Esophagus (tissue), 2 donors: ENCODE results near the gene ZBTB20. TPM values are rescaled to one million over a fixed set of nuclear protein-coding genes. Genes with fewer than 3 reads are reported as not detected.

Source experiments
- H3K27ac ChIP-seq, 2 donors: one replicate each; pipeline ENCODE4 v1.5.1; 2013; ENCODE audit warnings: low read depth in 2 of 2, mild to moderate bottlenecking in 2 of 2, inconsistent platforms in 1 of 2, low read length in 1 of 2, moderate library complexity in 1 of 2
- H3K27me3 ChIP-seq, 2 donors: one replicate each; pipeline ENCODE4 v1.6.1; 2013; ENCODE audit warnings: low read length in 2 of 2, control low read depth in 1 of 2, mild to moderate bottlenecking in 1 of 2; ENCODE audit not compliant: insufficient read depth in 2 of 2, control insufficient read depth in 1 of 2
- H3K36me3 ChIP-seq, 2 donors: one replicate each; pipeline ENCODE4 v1.6.1; 2013; ENCODE audit warnings: low read length in 1 of 2; ENCODE audit not compliant: control insufficient read depth in 2 of 2, insufficient read depth in 2 of 2
- H3K4me1 ChIP-seq, 2 donors: one replicate each; pipeline ENCODE4 v1.6.1; 2013; ENCODE audit warnings: low read length in 1 of 2; ENCODE audit not compliant: control insufficient read depth in 2 of 2, insufficient read depth in 2 of 2
- H3K4me3 ChIP-seq, 2 donors: one replicate each; pipeline ENCODE4 v1.5.1; 2013; ENCODE audit warnings: low read length in 2 of 2, mild to moderate bottlenecking in 2 of 2, low read depth in 1 of 2, moderate library complexity in 1 of 2
- H3K9me3 ChIP-seq, 2 donors: one replicate each; pipeline ENCODE4 v1.6.1; 2013; ENCODE audit warnings: mild to moderate bottlenecking in 2 of 2, low read depth in 1 of 2, low read length in 1 of 2, moderate library complexity in 1 of 2; ENCODE audit not compliant: control insufficient read depth in 2 of 2, insufficient read depth in 1 of 2
- WGBS, 2 donors: extraction: QIAGEN DNeasy Blood & Tissue Kit; methylation state at CpG; one replicate each; pipeline ENCODE4 v1.1.7; 2013; 5-methylcytosine and 5-hydroxymethylcytosine counted together
- polyA plus RNA-seq, 2 donors: library from polyadenylated mRNA; stranded (reverse); fragments of 200-250 nt; gene quantifications; one replicate each; pipeline ENCODE4 v1.2.3, GENCODE V29; 2013
- donor health status: healthy with polysubstance abuse.
- donor health status: Bipolar disorder and iron deficiency.

Gene ZBTB20
- polyA plus RNA-seq, 2 donors: 0.16 to 1.3 TPM

GRCh38 chr3:114651555-114651954, 495.5 kb downstream of the ZBTB20 start:
- Histone ChIP-seq H3K4me1 (no peaks in the 10 kb centered on the region), H3K4me3 (no peak overlapping the region), H3K9me3 (no peaks in the 10 kb centered on the region), H3K36me3 (no peaks in the 10 kb centered on the region), H3K27ac (no peak overlapping the region), H3K27me3 (no peaks in the 10 kb centered on the region)
- WGBS, 2 donors: 77 to 79% methylated on average over 4 of the region's 4 CpGs

DNA sequence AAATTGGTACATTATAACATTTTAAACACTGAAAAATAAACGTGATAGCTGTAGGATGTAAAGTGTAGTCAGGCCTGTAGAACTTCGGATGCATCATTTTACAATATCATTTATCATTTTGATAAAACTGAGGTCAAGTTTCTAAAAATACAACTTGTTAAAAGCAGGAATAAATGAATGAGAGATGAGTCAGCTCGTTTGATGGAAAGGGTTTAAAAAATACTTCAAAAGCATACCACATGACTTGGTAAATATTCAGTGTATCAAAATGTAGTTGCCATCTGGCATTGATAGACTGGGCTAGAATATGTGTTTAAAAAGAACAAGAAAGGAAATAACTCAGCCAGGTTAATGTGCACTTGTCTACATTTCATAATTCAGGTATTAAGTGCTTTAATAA, 496.3 kb downstream of the ZBTB20 start:
- no peak overlapping the region for H3K4me3 ChIP-seq
- H3K36me3 ChIP-seq: no peaks in the 10 kb centered on the region
- no peaks in the 10 kb centered on the region for H3K27me3 ChIP-seq
- WGBS, 2 donors: 13 to 25% methylated on average over 3 of the region's 3 CpGs
- no peak overlapping the region for H3K27ac ChIP-seq
- no peaks in the 10 kb centered on the region for H3K9me3 ChIP-seq
- no peaks in the 10 kb centered on the region for H3K4me1 ChIP-seq

- Histone ChIP-seq H3K27me3 (no peaks in the 10 kb centered on the region), H3K9me3 (no peaks in the 10 kb centered on the region), H3K4me3 (no peak overlapping the region), H3K27ac (no peak overlapping the region), H3K4me1 (no peaks in the 10 kb centered on the region), H3K36me3 (no peaks in the 10 kb centered on the region)
These were observed 497.8 kb downstream of the ZBTB20 start for GRCh38 chr3:114649331-114649730.

DNA sequence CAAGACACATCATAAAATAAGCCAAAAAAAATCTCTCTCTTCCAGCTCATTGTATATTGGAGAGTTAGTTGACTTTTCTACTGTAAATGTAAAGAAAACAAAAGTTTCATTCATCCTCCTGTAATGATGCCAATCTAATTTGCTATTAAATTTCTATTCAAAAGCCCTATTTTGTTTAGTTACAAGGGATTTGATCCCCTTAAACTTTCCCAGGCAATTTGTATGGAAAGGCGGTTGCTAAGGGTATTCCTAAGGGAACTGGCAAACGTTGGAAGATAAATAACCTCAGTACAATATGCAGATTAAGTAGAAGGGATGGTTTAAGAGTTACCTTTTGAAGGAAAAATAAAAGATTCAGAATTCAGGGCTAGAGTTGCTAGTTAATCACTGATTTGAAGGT, 500.6 kb downstream of the ZBTB20 start:
- Histone ChIP-seq H3K4me3 (no peak overlapping the region), H3K27me3 (no peaks in the 10 kb centered on the region), H3K36me3 (no peaks in the 10 kb centered on the region), H3K9me3 (no peaks in the 10 kb centered on the region), H3K4me1 (no peaks in the 10 kb centered on the region), H3K27ac (no peak overlapping the region)
- WGBS, 2 donors: 69 to 78% methylated on average over 2 of the region's 2 CpGs

GRCh38 chr3:114645392-114645791, 501.7 kb downstream of the ZBTB20 start:
- H3K27me3 ChIP-seq: no peaks in the 10 kb centered on the region
- H3K27ac ChIP-seq: no peak overlapping the region
- H3K4me3 ChIP-seq: no peak overlapping the region
- H3K4me1 ChIP-seq: no peaks in the 10 kb centered on the region
- H3K36me3 ChIP-seq: no peaks in the 10 kb centered on the region
- H3K9me3 ChIP-seq: no peaks in the 10 kb centered on the region
- 92 to 96% methylated on average over 1 of the region's 1 CpG for WGBS, 2 donors

DNA sequence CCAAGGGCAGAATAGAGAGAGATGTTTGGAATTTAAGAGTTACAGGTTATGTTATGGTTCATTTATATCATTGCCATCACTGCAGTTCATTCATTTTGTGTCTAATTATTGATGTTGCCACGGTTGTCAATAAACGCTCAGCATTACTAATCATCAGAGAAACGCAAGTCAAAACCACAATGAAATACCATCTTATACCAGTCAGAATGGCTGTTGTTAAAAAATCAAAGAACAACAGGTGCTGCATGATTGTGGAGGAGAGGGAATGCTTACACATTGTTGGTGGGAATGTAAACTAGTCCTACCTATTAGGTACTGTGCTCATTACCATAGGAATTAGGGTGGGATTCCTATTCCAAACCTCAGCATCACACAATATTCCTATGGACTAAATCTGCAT, 502.7 kb downstream of the ZBTB20 start:
- WGBS, 2 donors: 85 to 91% methylated on average over 3 of the region's 3 CpGs
- no peaks in the 10 kb centered on the region for H3K36me3 ChIP-seq

GRCh38 chr3:114642951-114643741, 503.9 kb downstream of the ZBTB20 start:
- no peaks in the 10 kb centered on the region for H3K9me3 ChIP-seq
- H3K27me3 ChIP-seq: no peaks in the 10 kb centered on the region
- H3K4me1 ChIP-seq: no peaks in the 10 kb centered on the region
- no peak overlapping the region for H3K4me3 ChIP-seq
- no peak overlapping the region for H3K27ac ChIP-seq
- 74 to 89% methylated on average over 1 of the region's 1 CpG for WGBS, 2 donors
- no peaks in the 10 kb centered on the region for H3K36me3 ChIP-seq

More for the DNA sequence above, 502.7 kb downstream of the ZBTB20 start:
- Histone ChIP-seq H3K27me3 (no peaks in the 10 kb centered on the region), H3K9me3 (no peaks in the 10 kb centered on the region), H3K27ac (no peak overlapping the region), H3K4me1 (no peaks in the 10 kb centered on the region), H3K4me3 (no peak overlapping the region)

- WGBS, 2 donors: 95 to 98% methylated on average over 2 of the region's 2 CpGs
- Histone ChIP-seq H3K27ac (no peak overlapping the region), H3K27me3 (no peaks in the 10 kb centered on the region), H3K9me3 (no peaks in the 10 kb centered on the region), H3K36me3 (no peaks in the 10 kb centered on the region), H3K4me3 (no peak overlapping the region), H3K4me1 (no peaks in the 10 kb centered on the region)
These were observed 507.0 kb downstream of the ZBTB20 start for GRCh38 chr3:114640126-114640525.

GRCh38 chr3:114639171-114639570, 507.9 kb downstream of the ZBTB20 start:
- Histone ChIP-seq H3K4me1 (no peaks in the 10 kb centered on the region), H3K36me3 (no peaks in the 10 kb centered on the region), H3K4me3 (no peak overlapping the region), H3K27ac (no peak overlapping the region), H3K27me3 (no peaks in the 10 kb centered on the region), H3K9me3 (no peaks in the 10 kb centered on the region)
- 96 to 97% methylated on average over 1 of the region's 1 CpG for WGBS, 2 donors

- H3K36me3 ChIP-seq: no peaks in the 10 kb centered on the region
- no peak overlapping the region for H3K4me3 ChIP-seq
- no peak overlapping the region for H3K27ac ChIP-seq
- 97 to 99% methylated on average over 2 of the region's 2 CpGs for WGBS, 2 donors
- H3K27me3 ChIP-seq: no peaks in the 10 kb centered on the region
- no peaks in the 10 kb centered on the region for H3K9me3 ChIP-seq
- no peaks in the 10 kb centered on the region for H3K4me1 ChIP-seq
These were observed 511.2 kb downstream of the ZBTB20 start for GRCh38 chr3:114635878-114636277.
